HG02870 (cell line): Measurements from ENCODE around the gene LRRC8A.
"Not testable (repeated sequence)": the region's sequence is repeated elsewhere in the genome, so short reads cannot be mapped to it uniquely, and the experiment has no call there.

Experiments
- ATAC-seq: cut with Tn5 transposase; IDR thresholded peaks from one replicate; pipeline ENCODE4 v1.9.1; 2021; ENCODE audit warnings: mild to moderate bottlenecking, moderate library complexity; ENCODE audit not compliant: unreplicated experiment

Gene LRRC8A

GRCh38 chr9:128920381-128921058 is 38.6 kb downstream of the LRRC8A start, which contains the start of gene PHYHD1:
Gene PHYHD1 (plus strand): TSS chr9:128920982. CDS start chr9:128922324, 1,342 bp downstream.
- no peak for ATAC-seq

- no peak for ATAC-seq
These were observed 40.2 kb downstream of the LRRC8A start for GRCh38 chr9:128921881-128922763.

GRCh38 chr9:128923493-128923883 is 41.6 kb downstream of the LRRC8A start:
- no peak for ATAC-seq

GRCh38 chr9:128927731-128928411 is 45.9 kb downstream of the LRRC8A start:
- no peak for ATAC-seq

- no peak for ATAC-seq
These were observed 46.7 kb downstream of the LRRC8A start for GRCh38 chr9:128928624-128929023.

GRCh38 chr9:128929560-128929959 is 47.6 kb downstream of the LRRC8A start:
- ATAC-seq = no peak

GRCh38 chr9:128933731-128934130 is 51.8 kb downstream of the LRRC8A start:
- ATAC-seq = no peak

- no peak for ATAC-seq
These were observed 54.4 kb downstream of the LRRC8A start for GRCh38 chr9:128936171-128936865.

GRCh38 chr9:128937310-128938165 is 55.6 kb downstream of the LRRC8A start:
- ATAC-seq = no peak

- ATAC-seq = no peak
These were observed 58.5 kb downstream of the LRRC8A start for GRCh38 chr9:128940271-128940921.

GRCh38 chr9:128940946-128941755 is 59.2 kb downstream of the LRRC8A start:
- ATAC-seq = no peak

- no peak for ATAC-seq
These were observed 62.1 kb downstream of the LRRC8A start for GRCh38 chr9:128943832-128944620.

GRCh38 chr9:128944966-128945365 is 63.0 kb downstream of the LRRC8A start:
- not testable (repeated sequence) for ATAC-seq

GRCh38 chr9:128945798-128946501 is 64.0 kb downstream of the LRRC8A start:
- no peak for ATAC-seq

GRCh38 chr9:128946571-128947276 is 64.8 kb downstream of the LRRC8A start:
- peak; percentile 13 for ATAC-seq

- no peak for ATAC-seq
These were observed 65.3 kb downstream of the LRRC8A start for GRCh38 chr9:128947277-128947526.
